Subcutaneous abdominal adipose tissue (tissue), 5 donors: ENCODE measurements around the gene VEZF1.
A peak's percentile ranks its signal among the peaks of the same experiment; 100 is the strongest.

ENCODE experiments used
- H3K27ac ChIP-seq: one replicate; pipeline ENCODE4 v1.7.0; 2013; ENCODE audit warnings: low read depth, mild to moderate bottlenecking, inconsistent platforms, low read length, moderate library complexity
- H3K27me3 ChIP-seq, 5 donors: one replicate each; pipeline ENCODE4 v1.7.0; 2013; ENCODE audit warnings: low read length in 5 of 5, inconsistent platforms in 1 of 5; ENCODE audit not compliant: control insufficient read depth in 5 of 5, insufficient read depth in 4 of 5
- H3K36me3 ChIP-seq, 5 donors: one replicate each; pipeline ENCODE4 v1.7.0; 2013; ENCODE audit warnings: low read length in 5 of 5; ENCODE audit not compliant: control insufficient read depth in 5 of 5, insufficient read depth in 5 of 5
- H3K4me1 ChIP-seq, 5 donors: one replicate each; pipeline ENCODE4 v1.7.0; 2013; ENCODE audit warnings: low read length in 5 of 5, mild to moderate bottlenecking in 3 of 5, moderate library complexity in 1 of 5; ENCODE audit not compliant: control insufficient read depth in 5 of 5, insufficient read depth in 5 of 5
- H3K4me3 ChIP-seq, 5 donors: one replicate each; pipeline ENCODE4 v1.7.0; 2013; ENCODE audit warnings: low read length in 5 of 5, low read depth in 1 of 5
- H3K9ac ChIP-seq, 5 donors: one replicate each; pipeline ENCODE4 v1.7.0; 2013; ENCODE audit warnings: low read length in 5 of 5, mild to moderate bottlenecking in 4 of 5, moderate library complexity in 3 of 5
- H3K9me3 ChIP-seq, 5 donors: one replicate each; pipeline ENCODE4 v1.7.0; 2013; ENCODE audit warnings: low read length in 5 of 5; ENCODE audit not compliant: control insufficient read depth in 5 of 5
- donor health status: healthy.
- donor health status: healthy.
- donor health status: healthy.
- donor health status: healthy.
- donor health status: healthy.

Gene VEZF1

DNA sequence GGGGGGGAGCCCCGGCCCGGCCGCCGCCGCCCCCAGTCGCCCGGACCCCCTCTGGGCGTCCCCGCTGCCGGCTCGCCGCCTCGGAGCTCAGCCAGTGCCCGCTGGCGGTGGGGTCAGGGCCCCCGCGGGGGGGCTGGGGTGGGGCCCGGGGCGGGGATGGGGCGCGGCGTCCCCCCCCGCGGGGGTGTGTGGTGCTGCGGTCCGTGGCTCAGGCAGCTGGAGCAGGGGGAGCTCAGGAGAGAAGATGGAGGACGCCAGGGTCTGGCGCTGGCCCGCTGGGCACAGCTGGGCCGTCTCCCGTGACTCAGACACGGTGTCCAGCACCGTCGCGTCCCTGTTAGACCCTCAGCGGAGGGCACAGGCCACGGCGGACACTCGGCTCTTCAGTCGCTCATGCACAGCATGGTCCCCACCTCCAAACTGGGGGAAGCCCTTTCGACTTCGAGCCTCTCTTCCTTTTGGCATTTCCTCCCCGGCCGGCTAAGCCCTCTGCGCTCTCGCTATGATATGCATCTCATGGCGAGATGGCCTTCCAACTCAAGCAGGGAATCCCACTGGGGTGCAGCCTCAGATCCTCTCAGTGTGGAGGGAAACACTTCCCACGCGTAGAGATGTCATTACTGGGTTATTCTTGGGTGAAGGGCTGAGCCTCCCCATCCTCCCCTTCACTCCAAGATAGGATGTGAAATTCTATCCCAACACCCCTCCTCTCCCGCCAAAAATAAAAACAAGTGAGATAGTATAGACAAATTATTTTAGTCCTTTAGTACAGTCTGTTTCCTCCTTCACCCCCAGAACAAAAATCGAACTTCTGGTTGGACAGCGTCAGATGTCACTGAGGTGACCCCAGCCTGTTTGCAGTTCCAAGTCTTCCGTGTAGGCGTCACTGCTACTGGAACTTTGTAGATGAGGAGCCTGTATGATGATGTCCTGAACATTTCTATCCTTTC lies 522 bp upstream of the VEZF1 start:
- Histone ChIP-seq H3K9me3 (no peaks in the 10 kb centered on the region), H3K9ac (peak overlapping the region in 4 of 5 donors; percentile 38 to 74 (median 65)), H3K4me3 (peak overlapping the region; percentile 66 to 93 (median 89)), H3K27ac (peak overlapping the region; percentile 98), H3K4me1 (peaks cover 5 to 52% (median 49%) of the 10 kb centered on the region in 5 donors), H3K27me3 (no peaks in the 10 kb centered on the region), H3K36me3 (peaks cover 0 to 6% (median 0%) of the 10 kb centered on the region in 5 donors)

DNA sequence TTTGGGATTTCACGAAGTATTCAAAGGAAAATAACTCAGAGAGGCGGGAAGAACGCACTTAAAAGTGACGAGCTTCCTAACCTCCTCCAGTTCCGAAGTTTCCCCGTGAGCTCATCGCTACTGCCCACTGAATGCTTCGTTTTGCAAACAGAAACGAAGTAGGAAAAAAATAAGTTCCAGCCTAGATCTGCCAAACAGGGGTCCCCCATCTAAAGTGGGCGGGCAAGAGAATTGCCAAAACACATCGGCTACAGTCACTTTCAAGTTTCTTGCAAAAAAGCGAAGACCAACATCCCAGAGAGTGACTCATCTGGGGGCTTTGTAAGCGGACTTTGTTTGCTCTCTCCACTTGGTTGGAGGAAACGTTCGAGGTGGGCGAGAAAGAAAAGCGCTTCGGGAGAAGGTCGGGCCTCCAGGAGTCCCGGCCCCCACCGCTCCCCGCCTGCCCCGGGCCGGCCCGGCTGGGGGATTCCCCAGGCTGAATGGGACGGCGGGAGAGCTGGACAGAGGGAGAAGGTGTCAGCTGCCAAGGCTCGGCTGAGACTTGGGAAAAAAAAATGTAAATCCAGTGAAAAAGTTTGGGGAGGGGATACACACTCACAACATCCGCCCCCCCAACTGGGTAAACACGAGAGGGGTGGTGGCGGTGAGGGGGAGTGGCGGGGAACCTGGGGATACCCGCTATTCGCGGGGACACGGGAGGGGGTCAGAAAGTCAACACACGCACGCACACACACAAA lies 1.0 kb downstream of the VEZF1 start:
- Histone ChIP-seq H3K4me3 (peak overlapping the region; percentile 79 to 93 (median 81)), H3K9ac (peak overlapping the region; percentile 84 to 97 (median 88)), H3K4me1 (peaks cover 2 to 59% (median 53%) of the 10 kb centered on the region in 5 donors), H3K9me3 (no peaks in the 10 kb centered on the region), H3K27me3 (no peaks in the 10 kb centered on the region), H3K36me3 (peaks cover 7 to 10% (median 8%) of the 10 kb centered on the region in 5 donors), H3K27ac (peak overlapping the region; percentile 98)

DNA sequence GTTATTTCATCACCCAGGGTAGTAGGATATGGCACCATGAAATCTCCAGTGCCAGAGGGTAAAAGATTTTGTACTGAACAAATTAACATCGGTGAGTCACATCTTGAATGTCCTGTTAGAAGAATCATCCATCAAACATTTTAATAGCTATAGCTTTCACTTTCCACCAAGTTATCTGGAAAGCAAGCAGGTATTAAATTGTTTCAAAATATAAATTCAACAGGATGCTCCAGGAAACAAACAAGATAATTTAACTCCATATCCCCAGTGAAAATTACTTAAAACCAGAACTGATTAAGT lies 2.4 kb downstream of the VEZF1 start:
- H3K27ac ChIP-seq = peak overlapping the region; percentile 14
- no peaks in the 10 kb centered on the region for H3K27me3 ChIP-seq
- H3K9ac ChIP-seq = peak overlapping the region in 1 of 5 donors; percentile 21
- peaks cover 10 to 17% (median 13%) of the 10 kb centered on the region in 5 donors for H3K36me3 ChIP-seq
- H3K4me1 ChIP-seq = peaks cover 2 to 63% (median 57%) of the 10 kb centered on the region in 5 donors
- H3K9me3 ChIP-seq = no peaks in the 10 kb centered on the region
- H3K4me3 ChIP-seq = no peak overlapping the region

DNA sequence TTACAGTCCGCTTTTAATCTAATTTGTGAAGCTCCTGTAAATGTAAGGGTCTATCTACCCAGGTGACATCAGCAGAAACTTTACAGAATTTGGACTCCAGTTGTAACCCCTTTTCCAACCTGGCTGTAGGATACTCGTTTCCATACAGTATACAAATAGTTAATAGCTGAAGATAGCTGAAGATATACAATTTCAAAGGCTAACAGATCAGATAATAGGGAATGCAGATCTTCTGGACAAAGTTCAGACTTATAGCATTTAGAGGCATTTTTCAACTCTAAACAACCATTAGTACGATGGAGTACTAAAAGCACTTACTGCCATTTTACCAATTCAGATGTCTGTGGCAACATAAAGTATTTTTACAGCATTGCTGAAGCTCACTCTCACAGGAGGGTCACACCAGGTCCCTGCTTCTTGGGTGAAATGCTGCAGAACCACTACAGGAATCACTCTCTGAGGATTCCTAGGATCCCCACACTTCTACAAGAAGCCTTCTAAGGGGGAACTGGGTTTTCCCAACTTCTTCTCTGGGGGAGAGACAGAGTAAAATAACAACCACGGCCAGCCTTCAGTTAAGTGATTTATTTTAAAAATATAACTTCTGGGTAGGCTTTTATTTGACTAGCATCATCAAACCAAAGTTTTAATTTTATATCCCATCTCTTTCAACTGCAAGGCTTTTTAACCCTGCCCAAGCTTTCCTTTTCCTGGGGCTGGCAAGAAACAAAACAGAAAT lies 2.9 kb downstream of the VEZF1 start:
- Histone ChIP-seq H3K9me3 (no peaks in the 10 kb centered on the region), H3K9ac (peak overlapping the region in 2 of 5 donors; percentile 21 to 45), H3K27ac (peak overlapping the region; percentile 14), H3K4me1 (peaks cover 2 to 62% (median 57%) of the 10 kb centered on the region in 5 donors), H3K36me3 (peaks cover 15 to 21% (median 18%) of the 10 kb centered on the region in 5 donors), H3K27me3 (no peaks in the 10 kb centered on the region), H3K4me3 (no peak overlapping the region)

DNA sequence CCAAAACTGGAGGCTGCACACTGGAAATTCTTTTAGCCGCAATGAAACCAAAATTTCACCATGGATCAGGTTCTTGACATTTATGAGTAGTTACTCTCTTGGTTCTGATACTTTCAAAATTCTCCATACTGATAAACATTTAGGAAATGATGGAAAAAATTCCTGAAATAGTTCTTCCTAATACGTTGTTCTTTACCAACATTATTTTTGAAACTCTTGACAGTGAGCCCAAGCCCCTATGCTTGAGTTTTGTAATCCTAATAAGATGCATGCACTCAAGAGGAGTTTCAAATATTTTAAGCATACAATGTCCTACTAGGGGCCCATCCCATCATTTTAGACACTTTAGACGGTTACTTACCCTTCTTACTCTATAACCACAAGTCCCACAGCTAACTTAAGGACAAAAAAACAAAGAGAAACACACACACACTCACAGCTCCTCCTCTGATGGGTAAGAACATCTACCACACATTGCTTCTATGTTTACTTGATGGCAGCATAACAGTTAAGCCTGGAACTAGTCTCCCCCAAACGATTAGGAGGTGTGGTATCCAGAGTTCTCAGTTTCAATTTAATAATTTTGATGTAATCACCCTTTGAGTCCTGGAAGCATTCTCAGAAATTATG lies 3.7 kb downstream of the VEZF1 start:
- H3K27ac ChIP-seq = no peak overlapping the region
- H3K9me3 ChIP-seq = no peaks in the 10 kb centered on the region
- no peak overlapping the region for H3K9ac ChIP-seq
- peaks cover 22 to 28% (median 23%) of the 10 kb centered on the region in 5 donors for H3K36me3 ChIP-seq
- H3K4me3 ChIP-seq = no peak overlapping the region
- H3K4me1 ChIP-seq = peaks cover 2 to 57% (median 54%) of the 10 kb centered on the region in 5 donors
- no peaks in the 10 kb centered on the region for H3K27me3 ChIP-seq

DNA sequence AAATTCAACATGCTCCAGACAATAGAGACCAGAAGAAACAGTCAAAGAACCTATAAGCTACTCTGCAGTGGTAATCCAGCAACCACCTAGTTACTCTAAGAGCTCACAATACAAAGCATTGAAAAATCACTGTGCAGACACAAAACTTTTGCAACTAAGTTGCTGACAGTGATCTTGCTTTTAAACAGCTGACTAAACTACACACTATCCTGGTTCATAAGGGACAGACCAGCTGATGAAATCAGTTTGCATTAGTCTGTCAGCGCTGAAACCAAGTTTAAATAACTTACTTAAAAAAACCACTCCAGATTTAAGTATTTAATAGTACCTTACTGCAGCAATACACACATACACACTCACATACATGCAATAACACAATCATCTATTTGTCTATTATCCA lies 4.6 kb downstream of the VEZF1 start:
- Histone ChIP-seq H3K4me1 (peaks cover 0 to 51% (median 45%) of the 10 kb centered on the region in 5 donors), H3K9me3 (no peaks in the 10 kb centered on the region), H3K4me3 (no peak overlapping the region), H3K36me3 (peaks cover 29 to 37% (median 32%) of the 10 kb centered on the region in 5 donors), H3K27ac (no peak overlapping the region), H3K9ac (no peak overlapping the region), H3K27me3 (no peaks in the 10 kb centered on the region)

DNA sequence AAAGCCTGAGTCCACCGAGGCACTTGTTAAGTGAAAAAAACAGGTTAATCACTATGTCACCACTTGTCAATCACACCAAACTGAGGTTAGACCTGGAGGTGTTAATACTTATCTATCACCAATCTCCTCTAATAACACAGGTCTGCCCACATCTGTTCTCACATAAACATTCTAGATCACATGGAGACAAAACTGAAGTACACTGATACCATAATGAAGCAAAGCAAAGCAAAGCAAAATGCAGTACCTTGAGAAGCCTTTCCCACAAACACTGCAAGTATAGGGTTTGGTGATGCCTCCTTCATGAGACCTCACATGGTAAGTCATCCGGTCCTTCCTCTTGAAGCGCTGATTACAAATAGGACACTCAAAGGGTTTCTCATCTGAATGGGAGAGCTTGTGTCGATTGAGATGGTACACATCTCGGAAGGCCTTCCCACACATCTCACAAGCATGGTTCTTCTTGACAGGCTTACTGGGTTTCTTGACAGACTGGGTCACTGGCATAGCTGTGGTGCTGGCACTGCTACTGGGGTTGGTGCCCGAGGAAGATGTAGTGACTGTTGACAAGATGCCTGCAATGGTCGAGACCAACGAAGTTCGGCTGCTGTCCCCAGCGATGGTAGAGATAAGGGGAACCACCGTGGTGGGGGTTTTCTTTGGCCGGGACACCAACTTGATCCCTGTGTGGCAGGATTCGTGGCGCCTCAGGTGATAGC lies 5.4 kb downstream of the VEZF1 start:
- peak overlapping the region in 1 of 5 donors; percentile 13 for H3K4me3 ChIP-seq
- no peaks in the 10 kb centered on the region for H3K27me3 ChIP-seq
- no peak overlapping the region for H3K9ac ChIP-seq
- H3K27ac ChIP-seq = no peak overlapping the region
- no peaks in the 10 kb centered on the region for H3K9me3 ChIP-seq
- H3K36me3 ChIP-seq = peaks cover 32 to 44% (median 39%) of the 10 kb centered on the region in 5 donors
- peaks cover 0 to 50% (median 45%) of the 10 kb centered on the region in 5 donors for H3K4me1 ChIP-seq

DNA sequence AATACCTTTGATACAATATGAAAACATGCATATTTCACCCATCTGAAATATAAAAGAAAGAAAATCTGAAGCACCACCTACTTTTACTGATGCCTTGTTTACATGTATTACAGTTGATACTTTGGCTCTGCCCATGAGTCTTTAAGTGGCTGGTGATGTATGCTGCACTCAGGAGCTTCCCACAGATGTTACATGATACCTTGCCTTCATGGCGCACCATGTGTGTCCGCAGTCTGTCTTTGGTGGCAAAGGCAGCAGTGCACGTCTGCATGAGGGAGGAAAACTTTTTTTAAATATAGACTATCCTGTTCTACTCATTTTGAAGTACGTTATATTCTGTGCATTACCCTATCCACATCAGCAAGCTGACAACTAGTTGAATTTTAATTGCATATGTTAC lies 7.5 kb downstream of the VEZF1 start:
- Histone ChIP-seq H3K4me3 (no peak overlapping the region), H3K9ac (no peak overlapping the region), H3K27me3 (no peaks in the 10 kb centered on the region), H3K4me1 (peaks cover 0 to 40% (median 33%) of the 10 kb centered on the region in 5 donors), H3K27ac (no peak overlapping the region), H3K9me3 (no peaks in the 10 kb centered on the region), H3K36me3 (peaks cover 42 to 64% (median 58%) of the 10 kb centered on the region in 5 donors)

DNA sequence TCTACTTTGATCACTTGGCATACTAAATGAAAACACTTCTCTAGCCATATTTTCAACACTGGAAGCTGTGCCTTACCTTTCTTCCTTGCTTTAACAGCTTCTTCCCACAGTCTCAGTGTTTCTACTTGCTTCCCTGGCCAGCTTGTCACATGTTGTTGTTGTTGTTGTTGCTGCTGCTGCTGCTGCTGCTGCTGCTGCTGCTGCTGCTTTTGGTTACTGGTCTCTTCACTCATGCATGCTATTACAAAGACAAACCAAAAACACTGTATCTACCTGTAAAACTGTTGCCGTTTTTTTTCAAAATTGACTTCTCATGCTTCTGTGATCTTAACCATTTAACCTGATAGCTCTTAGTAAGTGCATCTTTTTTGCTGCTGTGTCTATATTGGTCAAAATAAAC lies 9.0 kb downstream of the VEZF1 start:
- peaks cover 36 to 76% (median 71%) of the 10 kb centered on the region in 5 donors for H3K36me3 ChIP-seq
- no peaks in the 10 kb centered on the region for H3K27me3 ChIP-seq
- no peak overlapping the region for H3K4me3 ChIP-seq
- no peak overlapping the region for H3K27ac ChIP-seq
- H3K4me1 ChIP-seq = peaks cover 2 to 36% (median 27%) of the 10 kb centered on the region in 5 donors
- H3K9me3 ChIP-seq = no peaks in the 10 kb centered on the region
- H3K9ac ChIP-seq = no peak overlapping the region
